IPS DF 6.9 (cell line): ENCODE results near the gene PRDM10.
"Not testable (repeated sequence)": the region's sequence is repeated elsewhere in the genome, so short reads cannot be mapped to it uniquely, and the experiment has no call there.

ENCODE experiments used
- DNase-seq: peaks from one replicate; pipeline ENCODE4 v3.0.0-alpha.2; 2013; ENCODE audit warnings: low read depth, low spot score
- H3K27ac ChIP-seq: one replicate; pipeline ENCODE4 v1.5.1; 2013; ENCODE audit warnings: low read length, control low read depth
- H3K27me3 ChIP-seq: 2 replicates; pipeline ENCODE4 v1.6.1; 2013; ENCODE audit warnings: mild to moderate bottlenecking, low read length; ENCODE audit not compliant: control insufficient read depth, insufficient read depth
- H3K36me3 ChIP-seq: 2 replicates; pipeline ENCODE4 v1.6.1; 2013; ENCODE audit warnings: low read length; ENCODE audit not compliant: control insufficient read depth, insufficient read depth
- H3K4me1 ChIP-seq: 2 replicates; pipeline ENCODE4 v1.6.1; 2013; ENCODE audit warnings: low read length; ENCODE audit not compliant: control insufficient read depth, insufficient read depth
- H3K4me3 ChIP-seq: 2 replicates; pipeline ENCODE4 v1.5.1; 2013; ENCODE audit warnings: mild to moderate bottlenecking, low read length
- H3K9me3 ChIP-seq: 2 replicates; pipeline ENCODE4 v1.6.1; 2013; ENCODE audit warnings: low read length, inconsistent platforms; ENCODE audit not compliant: control insufficient read depth, insufficient read depth
- WGBS: extraction: QIAGEN DNeasy Blood & Tissue Kit; methylation state at CpG from one replicate; pipeline ENCODE4 v1.1.7; 2013; ENCODE audit warnings: mixed read lengths, missing lambda C conversion rate; ENCODE audit not compliant: insufficient read length, insufficient coverage; 5-methylcytosine and 5-hydroxymethylcytosine counted together

Gene PRDM10

GRCh38 chr11:129871914-129872313, 130.7 kb downstream of the PRDM10 start:
- H3K27ac ChIP-seq, result no peak overlapping the region
- WGBS, result 100% methylated on average over 1 of the region's 7 CpGs
- no peaks in the 10 kb centered on the region for H3K9me3 ChIP-seq
- H3K27me3 ChIP-seq, result no peaks in the 10 kb centered on the region
- no peaks in the 10 kb centered on the region; the same call in 1 of the 2 replicates for H3K4me1 ChIP-seq
- peaks cover 38% of the 10 kb centered on the region for H3K36me3 ChIP-seq
- no peak for DNase-seq
- no peak overlapping the region for H3K4me3 ChIP-seq

GRCh38 chr11:129868626-129869025, 134.0 kb downstream of the PRDM10 start:
- not testable (repeated sequence) for DNase-seq, H3K4me3 ChIP-seq, H3K27ac ChIP-seq, H3K4me1 ChIP-seq, H3K27me3 ChIP-seq, H3K9me3 ChIP-seq
- WGBS, result no CpG with 5 or more reads among the region's 16 CpGs
- H3K36me3 ChIP-seq, result peaks cover 43% of the 10 kb centered on the region

- no peaks in the 10 kb centered on the region for H3K27me3 ChIP-seq
- no CpG with 5 or more reads among the region's 3 CpGs for WGBS
- H3K27ac ChIP-seq, result no peak overlapping the region
- DNase-seq, result no peak
- no peak overlapping the region for H3K4me3 ChIP-seq
- peaks cover 38% of the 10 kb centered on the region for H3K36me3 ChIP-seq
- H3K4me1 ChIP-seq, result peaks cover 2% of the 10 kb centered on the region
- H3K9me3 ChIP-seq, result no peaks in the 10 kb centered on the region
Measured at GRCh38 chr11:129866311-129866710, 136.3 kb downstream of the PRDM10 start.

DNA sequence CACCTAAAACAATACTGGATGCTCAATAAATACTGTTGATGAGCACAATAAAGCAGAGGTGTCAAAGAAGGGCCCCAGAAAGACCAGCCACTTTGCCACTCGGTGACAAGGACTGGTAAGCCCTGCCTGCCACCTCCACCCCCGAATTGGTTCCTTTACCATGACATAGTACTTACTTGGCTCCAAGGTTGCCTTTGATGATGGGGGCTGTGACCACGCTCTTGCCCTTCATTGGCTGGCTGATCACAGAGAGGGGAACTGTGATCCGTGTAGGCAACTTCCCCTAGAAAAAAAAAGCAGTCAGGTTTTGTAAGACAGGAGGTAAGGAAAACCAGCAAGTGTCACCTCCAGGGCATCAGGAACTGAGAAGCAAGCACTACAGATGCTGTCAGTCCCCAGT, 136.9 kb downstream of the PRDM10 start:
- Histone ChIP-seq H3K27me3 (no peaks in the 10 kb centered on the region), H3K36me3 (peaks cover 37% of the 10 kb centered on the region), H3K4me1 (peaks cover 2% of the 10 kb centered on the region), H3K9me3 (no peaks in the 10 kb centered on the region), H3K4me3 (no peak overlapping the region), H3K27ac (no peak overlapping the region)
- DNase-seq, result no peak
- WGBS, result no CpG with 5 or more reads among the region's 4 CpGs

DNA sequence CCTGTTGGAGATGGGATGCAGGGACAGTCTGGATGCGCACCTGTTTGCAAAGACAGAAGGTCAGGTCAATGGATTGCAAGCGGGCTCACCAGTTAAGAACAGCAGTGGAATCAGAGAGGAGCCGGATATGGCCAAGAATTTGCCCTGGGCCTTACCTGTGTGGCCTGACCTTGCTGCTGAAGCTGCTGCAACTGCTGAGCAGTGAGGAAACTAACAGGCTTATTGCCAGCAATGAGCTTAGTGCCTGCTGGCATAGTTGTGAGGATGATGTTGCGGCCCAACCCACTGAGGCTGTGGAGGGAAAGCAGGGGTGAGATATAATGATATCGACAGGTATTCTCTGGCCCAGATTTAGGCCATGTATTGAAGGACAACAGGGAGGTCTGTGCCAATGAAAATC, 137.8 kb downstream of the PRDM10 start:
- Histone ChIP-seq H3K27me3 (no peaks in the 10 kb centered on the region), H3K27ac (no peak overlapping the region), H3K4me3 (no peak overlapping the region), H3K4me1 (peaks cover 2% of the 10 kb centered on the region), H3K36me3 (peaks cover 31% of the 10 kb centered on the region), H3K9me3 (no peaks in the 10 kb centered on the region)
- no CpG with 5 or more reads among the region's 5 CpGs for WGBS
- DNase-seq, result no peak

GRCh38 chr11:129861702-129862522, 140.7 kb downstream of the PRDM10 start:
- no peak overlapping the region for H3K4me3 ChIP-seq
- peak; percentile 29 for DNase-seq
- H3K36me3 ChIP-seq, result peaks cover 22% of the 10 kb centered on the region
- no peaks in the 10 kb centered on the region for H3K9me3 ChIP-seq
- H3K27ac ChIP-seq, result no peak overlapping the region
- H3K4me1 ChIP-seq, result peaks cover 2% of the 10 kb centered on the region; the same call in 1 of the 2 replicates
- H3K27me3 ChIP-seq, result no peaks in the 10 kb centered on the region
- no CpG with 5 or more reads among the region's 16 CpGs for WGBS

DNA sequence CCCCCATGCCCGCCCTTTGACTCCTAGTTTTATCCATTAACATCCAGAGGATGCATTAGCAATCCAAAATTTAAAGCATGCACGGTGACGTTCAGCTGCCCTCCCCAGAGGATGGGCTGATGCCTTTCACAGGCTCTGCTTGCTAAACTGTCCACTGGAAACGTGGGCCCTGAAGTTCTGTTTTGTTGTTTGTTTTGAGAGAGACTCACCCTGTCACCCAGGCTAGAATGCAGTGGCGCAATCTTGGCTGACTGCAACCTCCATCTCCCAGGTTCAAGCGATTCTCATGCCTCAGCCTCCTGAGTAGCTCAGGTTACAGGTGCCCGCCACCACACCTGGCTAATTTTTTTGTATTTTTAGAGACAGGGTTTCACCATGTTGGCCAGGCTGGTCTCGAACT, 146.6 kb downstream of the PRDM10 start:
- WGBS, result no CpG with 5 or more reads among the region's 8 CpGs
- Histone ChIP-seq H3K4me1 (no peaks in the 10 kb centered on the region), H3K4me3 (no peak overlapping the region), H3K9me3 (no peaks in the 10 kb centered on the region), H3K27me3 (no peaks in the 10 kb centered on the region), H3K36me3 (no peaks in the 10 kb centered on the region), H3K27ac (no peak overlapping the region)
- no peak for DNase-seq

DNA sequence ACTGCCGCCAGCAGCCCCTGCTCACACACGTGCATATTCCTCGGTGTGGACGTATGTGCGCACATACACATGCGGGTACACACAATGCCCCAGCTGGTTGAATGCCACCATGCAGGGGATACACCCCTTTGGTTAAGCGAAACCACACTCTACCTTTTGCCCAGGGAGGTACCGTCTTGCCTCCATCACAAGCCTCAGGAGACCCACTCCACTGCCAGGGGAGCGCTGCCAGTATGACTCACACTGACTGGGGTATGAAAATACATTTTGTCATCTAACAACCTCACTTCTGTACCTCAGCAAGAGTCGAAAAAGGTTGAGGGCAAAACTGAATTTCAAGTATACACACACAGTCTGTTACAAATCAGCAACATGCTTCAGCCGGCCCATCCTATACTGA, 147.5 kb downstream of the PRDM10 start:
- no peak overlapping the region for H3K27ac ChIP-seq
- DNase-seq, result no peak
- no peaks in the 10 kb centered on the region for H3K27me3 ChIP-seq
- H3K4me3 ChIP-seq, result no peak overlapping the region
- H3K4me1 ChIP-seq, result no peaks in the 10 kb centered on the region
- no CpG with 5 or more reads among the region's 11 CpGs for WGBS
- H3K9me3 ChIP-seq, result no peaks in the 10 kb centered on the region
- H3K36me3 ChIP-seq, result no peaks in the 10 kb centered on the region

- Histone ChIP-seq H3K27me3 (no peaks in the 10 kb centered on the region), H3K4me3 (no peak overlapping the region), H3K4me1 (no peaks in the 10 kb centered on the region), H3K27ac (no peak overlapping the region), H3K36me3 (no peaks in the 10 kb centered on the region), H3K9me3 (no peaks in the 10 kb centered on the region)
- no peak for DNase-seq
- no CpG with 5 or more reads among the region's 7 CpGs for WGBS
Measured at GRCh38 chr11:129854232-129854805, 148.3 kb downstream of the PRDM10 start.

DNA sequence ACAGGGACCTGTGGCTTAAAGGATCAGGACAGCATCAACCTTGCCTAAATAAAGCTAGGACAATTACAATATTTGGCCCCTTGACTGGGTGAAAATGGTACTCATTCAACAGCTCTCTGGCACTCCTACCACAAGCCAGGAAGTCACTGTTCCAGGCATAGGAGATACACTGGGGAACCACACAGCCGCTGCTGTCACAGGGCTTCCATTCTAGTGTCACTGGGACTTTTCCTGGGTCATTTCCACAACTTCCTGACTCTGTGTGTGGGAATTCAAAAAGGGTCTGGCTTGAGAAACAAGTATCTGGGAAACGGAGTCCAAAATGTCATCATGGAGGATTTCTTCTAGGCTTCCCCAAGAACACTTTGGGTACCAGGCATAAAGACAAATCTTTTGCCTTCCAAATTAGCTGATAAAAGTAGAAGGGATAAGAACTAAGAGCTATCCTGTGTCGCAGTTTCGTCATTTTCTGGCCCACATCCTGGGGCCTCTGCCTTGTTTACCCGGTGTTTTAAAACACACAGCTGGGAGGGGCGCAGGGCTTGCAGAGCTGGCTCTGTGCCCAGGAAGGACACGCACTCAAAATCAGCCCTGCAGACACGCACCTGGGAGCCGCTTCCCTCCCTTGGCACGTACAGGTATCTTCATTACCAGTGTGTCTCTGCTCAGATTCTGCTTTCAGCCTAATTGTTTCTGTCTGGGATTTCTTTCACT, 149.0 kb downstream of the PRDM10 start:
- Histone ChIP-seq H3K27ac (no peak overlapping the region), H3K27me3 (no peaks in the 10 kb centered on the region), H3K4me1 (no peaks in the 10 kb centered on the region), H3K36me3 (no peaks in the 10 kb centered on the region), H3K9me3 (no peaks in the 10 kb centered on the region), H3K4me3 (no peak overlapping the region)
- DNase-seq, result no peak
- WGBS, result no CpG with 5 or more reads among the region's 10 CpGs
